ENCODE results near the gene RELCH.

DNA sequence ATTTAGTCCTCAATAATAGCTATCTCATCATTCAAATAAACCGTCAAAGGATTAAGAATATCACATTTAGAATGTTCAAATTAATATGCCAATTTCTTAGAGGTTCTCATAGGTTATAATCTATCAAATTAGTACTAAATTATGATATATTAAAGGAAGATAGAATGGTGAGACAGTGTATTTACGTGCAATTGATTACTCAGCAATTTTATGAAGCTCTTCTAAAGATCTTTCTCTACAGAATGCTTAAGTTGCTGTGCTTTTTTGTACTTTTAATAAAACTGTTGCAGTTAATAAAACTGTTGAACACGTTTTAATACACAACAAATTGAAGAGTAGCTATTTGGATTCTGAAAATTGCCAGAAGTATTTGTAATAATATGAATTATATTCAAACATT lies 39.0 kb downstream of the RELCH start:
- TF ChIP-seq GATA3 (IDR thresholded peaks at IDR 0.05; ENCODE audit: low read depth, low read length) (no peak), GATA2 (IDR thresholded peaks at IDR 0.05; ENCODE audit: low read depth, low read length) (no peak)

Measured in SH-SY5Y (cell line).